HFFc6 (cell line): ENCODE measurements around the gene WDR17. TPM values are rescaled to one million over a fixed set of nuclear protein-coding genes. Genes with fewer than 3 reads are reported as not detected.

Experiments used
- DNase-seq: peaks from one replicate; pipeline ENCODE4 v3.0.0-alpha.2; 2018
- H3K27ac Mint-ChIP-seq: 2 replicates; pipeline ENCODE4 v1.8.0; 2020; ENCODE audit warnings: mild to moderate bottlenecking, mixed read lengths
- H3K27me3 Mint-ChIP-seq: 2 replicates; pipeline ENCODE4 v1.8.0; 2021; ENCODE audit warnings: mild to moderate bottlenecking, moderate library complexity, mixed read lengths; ENCODE audit not compliant: insufficient read depth
- H3K36me3 Mint-ChIP-seq: 2 replicates; pipeline ENCODE4 v1.8.0; 2021; ENCODE audit warnings: low read depth, mixed read lengths
- H3K4me1 Mint-ChIP-seq: 2 replicates; pipeline ENCODE4 v1.8.0; 2020; ENCODE audit warnings: low read depth, mixed read lengths
- H3K4me3 Mint-ChIP-seq: 2 replicates; pipeline ENCODE4 v1.8.0; 2020; ENCODE audit warnings: mild to moderate bottlenecking, moderate library complexity, mixed read lengths
- H3K9me3 Mint-ChIP-seq: 2 replicates; pipeline ENCODE4 v1.8.0; 2020; ENCODE audit warnings: mild to moderate bottlenecking, mixed read lengths
- CTCF ChIP-seq: fragments of 200-600 bp; sonication (generic); IDR thresholded peaks from 2 replicates; pipeline ENCODE4 v1.5.0; 2021; ENCODE audit warnings: antibody characterized with exemption, mild to moderate bottlenecking
- total RNA-seq, 6 experiments: library from RNA; stranded (reverse); fragmentation: NEBNext Ultra II Directional; extraction: Animal tissue kit (Norgen Biotek cat#: 25700); gene quantifications; 2 replicates in 1 of 6; 3 replicates in 5 of 6; pipeline ENCODE4 v1.2.3, GENCODE V29; 2021

WDR17 gene
- total RNA-seq, 6 experiments from 2014 or later, result not detected

GRCh38 chr4:176187624-176188023 lies 122.0 kb downstream of the WDR17 start:
- Mint-ChIP-seq H3K4me3 (no peak overlapping the region), H3K9me3 (no peaks in the 10 kb centered on the region), H3K27me3 (no peaks in the 10 kb centered on the region), H3K36me3 (no peaks in the 10 kb centered on the region), H3K27ac (0 out of 2 replicates have a peak overlapping the region, but pooled peaks have one; percentile 29), H3K4me1 (peaks cover 75% of the 10 kb centered on the region)
- DNase-seq, result peak; percentile 46
- no peak for TF ChIP-seq CTCF

- Mint-ChIP-seq H3K36me3 (no peaks in the 10 kb centered on the region), H3K4me1 (peaks cover 85% of the 10 kb centered on the region), H3K27ac (0 out of 2 replicates have a peak overlapping the region, but pooled peaks have one; percentile 14), H3K27me3 (no peaks in the 10 kb centered on the region), H3K4me3 (no peak overlapping the region), H3K9me3 (no peaks in the 10 kb centered on the region)
- DNase-seq, result no peak
- no peak for TF ChIP-seq CTCF
Measured at GRCh38 chr4:176188654-176189053, 123.0 kb downstream of the WDR17 start.

GRCh38 chr4:176189891-176190795 lies 124.5 kb downstream of the WDR17 start:
- no peak for TF ChIP-seq CTCF
- H3K4me1 Mint-ChIP-seq, result peaks cover 90% of the 10 kb centered on the region
- peak; percentile 28 for DNase-seq
- H3K27ac Mint-ChIP-seq, result 0 out of 2 replicates have a peak overlapping the region, but pooled peaks have one; percentile 4
- no peak overlapping the region for H3K4me3 Mint-ChIP-seq
- H3K27me3 Mint-ChIP-seq, result no peaks in the 10 kb centered on the region
- no peaks in the 10 kb centered on the region for H3K9me3 Mint-ChIP-seq
- H3K36me3 Mint-ChIP-seq, result no peaks in the 10 kb centered on the region

- peaks cover 81% of the 10 kb centered on the region for H3K4me1 Mint-ChIP-seq
- H3K36me3 Mint-ChIP-seq, result no peaks in the 10 kb centered on the region
- TF ChIP-seq CTCF, result 0 out of 2 replicates have a peak, but pooled peaks have one; percentile 21
- DNase-seq, result peak; percentile 18
- peak overlapping the region; percentile 33; the same call in 1 of the 2 replicates for H3K27ac Mint-ChIP-seq
- no peak overlapping the region for H3K4me3 Mint-ChIP-seq
- no peaks in the 10 kb centered on the region for H3K9me3 Mint-ChIP-seq
- 0 out of 2 replicates have a peak, but pooled peaks cover 2% of the 10 kb centered on the region for H3K27me3 Mint-ChIP-seq
Measured at GRCh38 chr4:176191974-176192373, 126.3 kb downstream of the WDR17 start.

- Mint-ChIP-seq H3K9me3 (no peaks in the 10 kb centered on the region), H3K4me1 (peaks cover 71% of the 10 kb centered on the region), H3K36me3 (no peaks in the 10 kb centered on the region), H3K27me3 (0 out of 2 replicates have a peak, but pooled peaks cover 2% of the 10 kb centered on the region), H3K27ac (peak overlapping the region; percentile 93), H3K4me3 (peak overlapping the region; percentile 72; the same call in 1 of the 2 replicates)
- DNase-seq, result peak; percentile 34
- no peak for TF ChIP-seq CTCF
Measured at GRCh38 chr4:176193126-176193525, 127.5 kb downstream of the WDR17 start.
